ENCODE data around the gene HIVEP1. TPM values are rescaled to one million over a fixed set of nuclear protein-coding genes. Genes with fewer than 3 reads are reported as not detected.

The HIVEP1 gene
- total RNA-seq = 10 to 100 TPM; 70.1 to 77.0 TPM

DNA sequence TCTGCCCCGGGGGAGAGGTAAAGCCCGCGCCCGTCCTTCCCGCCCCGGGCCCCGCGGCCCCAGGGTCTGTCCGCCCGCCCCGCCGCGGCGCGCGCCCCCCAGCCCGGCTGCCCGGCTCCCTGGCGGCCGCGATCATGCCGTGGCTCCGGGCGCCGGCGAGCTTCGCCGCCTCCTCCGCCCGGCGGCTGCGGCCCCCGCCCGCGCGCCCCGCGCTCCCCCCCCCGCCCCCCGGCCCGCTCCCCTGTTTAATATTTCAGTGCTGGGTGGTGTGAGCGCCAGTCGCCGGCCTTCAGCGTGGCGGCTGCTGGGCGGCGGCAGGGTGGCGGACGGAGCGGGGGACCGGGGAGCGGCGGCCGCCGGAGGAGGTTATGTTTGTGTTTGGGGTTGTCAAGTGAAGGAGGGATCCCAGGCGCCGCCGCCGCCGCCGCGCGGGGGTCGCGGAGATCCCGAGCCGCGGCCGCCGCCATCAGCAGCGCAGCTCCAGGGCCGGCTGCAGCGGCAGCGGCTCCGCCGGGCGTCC lies at the start of gene HIVEP1:
Gene HIVEP1 (plus strand): TSS at position 275 of the 520 bp plus-strand sequence. CDS start 3,317 bp downstream, outside the sequence.
- Mint-ChIP-seq H3K9me3 (no peaks in the 10 kb centered on the region), H3K36me3 (ENCODE audit: insufficient read depth in 2 of 2) (peaks cover 24 to 43% of the 10 kb centered on the region in 2 donors), H3K27ac (peak within 1 kb of the TSS; percentile 99), H3K4me1 (ENCODE audit: low read depth) (peaks cover 51% of the 10 kb centered on the region), H3K4me3 (peak within 1 kb of the TSS; percentile 95 to 100), H3K27me3 (ENCODE audit: low read depth) (no peaks in the 10 kb centered on the region)
- DNase-seq (peak in 1 of 2 donors; percentile 47), ATAC-seq (replicated peaks in 1 of 2) (no peak)

DNA sequence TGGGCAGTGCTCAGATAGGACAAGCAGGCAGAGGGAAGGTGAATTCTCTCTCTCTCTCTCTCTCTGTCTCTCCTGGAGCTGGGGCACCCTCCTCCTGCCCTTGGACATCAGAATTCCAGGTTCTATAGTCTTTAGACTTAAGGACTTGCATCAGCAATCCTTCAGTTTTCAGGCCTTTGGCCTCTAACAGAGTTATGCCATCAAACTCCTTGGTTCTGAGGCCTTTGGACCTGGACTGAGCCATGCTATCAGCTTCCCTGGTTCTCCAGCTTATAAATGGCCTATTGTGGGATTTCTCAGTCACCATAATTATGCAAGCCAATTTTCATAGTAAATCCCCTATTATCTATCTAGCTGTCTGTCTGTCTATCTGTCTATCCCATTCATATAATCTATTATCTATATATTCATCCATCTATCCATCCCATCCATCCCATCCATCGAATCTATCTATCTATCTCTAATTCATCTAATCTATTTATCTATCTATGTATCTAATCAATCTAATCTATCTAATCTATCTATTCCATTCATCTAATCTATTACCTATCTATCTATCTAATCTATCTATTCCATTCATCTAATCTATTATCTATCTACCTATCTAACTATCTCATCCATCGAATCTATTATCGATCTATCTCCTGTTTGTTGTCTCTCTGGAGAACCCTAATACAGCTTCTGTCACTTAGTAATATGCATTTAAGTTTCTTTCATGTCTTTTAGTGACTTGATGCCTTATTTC lies 48.2 kb upstream of the HIVEP1 start:
- Mint-ChIP-seq H3K27ac (peak overlapping the region; percentile 74), H3K9me3 (peaks cover 3% of the 10 kb centered on the region in 2 donors), H3K4me1 (ENCODE audit: low read depth) (peaks cover 4% of the 10 kb centered on the region), H3K36me3 (ENCODE audit: insufficient read depth in 2 of 2) (no peaks in the 10 kb centered on the region), H3K27me3 (ENCODE audit: low read depth) (no peaks in the 10 kb centered on the region), H3K4me3 (no peak overlapping the region)
- DNase-seq (no peak), ATAC-seq (replicated peaks in 1 of 2) (no peak)

DNA sequence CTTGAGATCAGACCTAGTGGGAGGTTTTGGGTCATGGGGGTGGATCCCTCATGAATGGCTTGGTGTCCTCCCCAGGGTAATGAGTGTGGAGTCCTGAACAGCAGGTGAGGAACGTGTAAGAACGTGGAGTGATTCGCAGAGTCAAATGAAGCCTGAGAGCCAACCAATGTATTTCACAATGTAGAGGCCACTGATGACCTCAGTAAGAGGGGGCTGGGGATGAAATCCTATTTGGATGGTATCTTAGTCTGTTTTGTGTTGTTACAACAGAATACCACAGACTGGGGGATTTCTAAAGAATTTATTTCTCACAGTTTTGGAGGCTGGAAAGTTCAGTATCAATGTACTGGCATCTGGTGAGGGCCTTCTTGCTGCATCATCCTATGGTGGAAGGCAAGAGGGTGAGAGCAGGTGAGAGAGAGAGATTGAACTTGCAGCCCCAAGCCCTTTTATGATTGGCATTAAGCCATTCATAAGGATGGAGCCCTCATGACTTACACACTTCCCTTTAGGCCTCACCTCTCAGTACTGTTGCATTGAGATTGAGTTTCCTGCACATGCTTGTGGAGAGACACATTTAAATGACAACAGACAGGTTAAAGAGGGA lies 47.3 kb upstream of the HIVEP1 start:
- H3K4me1 Mint-ChIP-seq (ENCODE audit: low read depth) = peaks cover 4% of the 10 kb centered on the region
- H3K27ac Mint-ChIP-seq = no peak overlapping the region

DNA sequence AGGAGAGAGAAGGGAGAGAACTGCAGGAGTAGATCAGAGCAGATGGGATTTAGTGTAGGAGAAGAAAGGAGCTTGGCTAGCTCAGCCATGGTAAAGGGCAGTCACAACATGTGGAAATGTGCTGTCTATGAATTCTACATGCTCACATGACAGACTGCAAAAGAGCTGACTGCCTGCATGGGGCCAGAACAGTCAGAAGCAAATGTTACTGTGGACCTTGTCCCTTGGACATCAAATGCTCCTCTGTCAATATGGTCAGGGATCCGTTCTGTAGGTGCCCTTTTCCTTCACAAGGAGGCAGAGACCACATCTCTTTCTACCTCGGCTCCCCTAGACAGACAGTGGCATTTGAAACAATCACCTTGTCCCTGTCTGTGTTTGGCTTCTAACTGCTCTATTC lies 46.6 kb upstream of the HIVEP1 start:
- Mint-ChIP-seq H3K27ac (no peak overlapping the region), H3K27me3 (ENCODE audit: low read depth) (no peaks in the 10 kb centered on the region), H3K36me3 (ENCODE audit: insufficient read depth in 2 of 2) (no peaks in the 10 kb centered on the region), H3K4me3 (no peak overlapping the region), H3K9me3 (peaks cover 3% of the 10 kb centered on the region in 2 donors), H3K4me1 (ENCODE audit: low read depth) (peaks cover 4% of the 10 kb centered on the region)
- ATAC-seq (replicated peaks in 1 of 2) = no peak
- DNase-seq = no peak

More for the DNA sequence above, 47.3 kb upstream of the HIVEP1 start:
- peaks cover 3% of the 10 kb centered on the region in 2 donors for H3K9me3 Mint-ChIP-seq
- no peaks in the 10 kb centered on the region for H3K27me3 Mint-ChIP-seq (ENCODE audit: low read depth)
- ATAC-seq (replicated peaks in 1 of 2) (no peak), DNase-seq (no peak)
- H3K36me3 Mint-ChIP-seq (ENCODE audit: insufficient read depth in 2 of 2) = no peaks in the 10 kb centered on the region
- no peak overlapping the region for H3K4me3 Mint-ChIP-seq

DNA sequence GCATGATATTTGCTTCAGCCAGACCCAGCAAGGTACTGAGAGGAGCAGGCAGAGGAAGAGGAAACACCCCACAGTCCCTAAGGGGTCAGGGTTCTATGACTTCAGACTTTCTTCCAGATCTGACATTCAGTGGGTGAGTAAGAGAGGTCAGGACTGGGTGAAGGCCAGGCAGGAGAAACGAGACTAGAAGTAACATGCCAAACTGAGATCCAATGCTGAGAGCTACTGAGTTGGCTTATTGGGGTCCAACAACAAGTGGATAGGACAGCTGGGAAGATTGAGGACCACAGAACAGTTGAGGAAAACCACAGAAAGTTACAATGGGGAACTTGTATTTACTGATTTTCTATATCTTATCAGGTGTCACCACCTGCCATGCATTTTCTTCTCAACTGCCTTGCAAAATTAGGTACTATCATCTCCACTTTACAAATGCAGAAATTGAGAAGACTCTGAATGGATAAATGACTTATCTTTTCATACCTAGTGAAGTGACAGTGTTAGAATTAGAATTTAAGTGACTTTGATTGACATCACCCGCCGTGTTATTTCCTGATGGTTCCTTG lies 43.8 kb upstream of the HIVEP1 start:
- Mint-ChIP-seq H3K9me3 (peaks cover 0 to 3% of the 10 kb centered on the region in 2 donors), H3K36me3 (ENCODE audit: insufficient read depth in 2 of 2) (no peaks in the 10 kb centered on the region), H3K27ac (no peak overlapping the region), H3K4me3 (no peak overlapping the region), H3K27me3 (ENCODE audit: low read depth) (no peaks in the 10 kb centered on the region), H3K4me1 (ENCODE audit: low read depth) (peaks cover 10% of the 10 kb centered on the region)
- ATAC-seq (replicated peaks in 1 of 2) = no peak
- no peak for DNase-seq

DNA sequence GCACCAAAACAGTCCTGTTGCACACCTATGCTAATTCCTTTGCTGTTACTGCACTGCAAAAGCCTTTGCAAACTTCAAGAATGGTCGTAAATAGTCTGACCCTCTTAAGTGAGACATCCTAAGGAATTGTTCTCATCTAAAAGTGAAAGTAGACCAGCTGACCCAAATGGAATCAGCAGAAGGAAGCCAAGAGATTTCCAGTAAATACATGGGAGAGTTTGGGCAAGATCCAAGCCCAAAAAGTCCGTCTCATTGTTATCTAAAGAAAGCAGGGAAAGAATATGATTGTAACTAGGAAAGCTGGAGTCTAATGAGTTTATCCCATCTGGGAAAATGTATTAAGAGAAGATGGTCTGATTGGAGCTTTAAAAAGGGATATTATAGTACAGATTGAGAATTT lies 43.0 kb upstream of the HIVEP1 start:
- no peak for DNase-seq
- H3K27ac Mint-ChIP-seq = no peak overlapping the region
- peaks cover 10% of the 10 kb centered on the region for H3K4me1 Mint-ChIP-seq (ENCODE audit: low read depth)
- ATAC-seq (replicated peaks in 1 of 2) = no peak
- no peak overlapping the region for H3K4me3 Mint-ChIP-seq
- no peaks in the 10 kb centered on the region for H3K27me3 Mint-ChIP-seq (ENCODE audit: low read depth)
- H3K9me3 Mint-ChIP-seq = peaks cover 0 to 2% of the 10 kb centered on the region in 2 donors
- no peaks in the 10 kb centered on the region for H3K36me3 Mint-ChIP-seq (ENCODE audit: insufficient read depth in 2 of 2)

DNA sequence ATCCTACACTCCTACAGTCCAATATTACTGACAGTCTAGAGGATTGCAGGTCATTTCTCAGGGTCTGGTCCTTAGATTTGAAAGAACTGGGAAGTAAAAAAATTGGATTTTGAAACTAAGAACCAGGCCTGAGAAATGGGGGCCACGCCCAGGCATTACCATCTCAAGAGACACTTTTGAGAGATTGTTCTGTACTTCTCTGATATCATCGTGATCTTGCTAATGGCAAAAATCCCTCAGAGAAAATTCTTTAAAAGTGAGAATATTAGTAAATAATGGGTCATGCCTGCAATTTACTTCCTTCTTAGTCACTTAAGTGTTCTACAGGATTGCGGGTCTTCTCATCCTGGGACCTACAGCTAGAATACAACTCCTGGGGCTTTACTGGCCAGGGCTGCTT lies 42.0 kb upstream of the HIVEP1 start:
- peaks cover 15% of the 10 kb centered on the region for H3K4me1 Mint-ChIP-seq (ENCODE audit: low read depth)
- no peak for ATAC-seq (replicated peaks in 1 of 2)
- H3K27ac Mint-ChIP-seq = no peak overlapping the region
- no peak overlapping the region for H3K4me3 Mint-ChIP-seq
- peaks cover 0 to 1% of the 10 kb centered on the region in 2 donors for H3K9me3 Mint-ChIP-seq
- no peaks in the 10 kb centered on the region for H3K27me3 Mint-ChIP-seq (ENCODE audit: low read depth)
- H3K36me3 Mint-ChIP-seq (ENCODE audit: insufficient read depth in 2 of 2) = no peaks in the 10 kb centered on the region
- DNase-seq = no peak

DNA sequence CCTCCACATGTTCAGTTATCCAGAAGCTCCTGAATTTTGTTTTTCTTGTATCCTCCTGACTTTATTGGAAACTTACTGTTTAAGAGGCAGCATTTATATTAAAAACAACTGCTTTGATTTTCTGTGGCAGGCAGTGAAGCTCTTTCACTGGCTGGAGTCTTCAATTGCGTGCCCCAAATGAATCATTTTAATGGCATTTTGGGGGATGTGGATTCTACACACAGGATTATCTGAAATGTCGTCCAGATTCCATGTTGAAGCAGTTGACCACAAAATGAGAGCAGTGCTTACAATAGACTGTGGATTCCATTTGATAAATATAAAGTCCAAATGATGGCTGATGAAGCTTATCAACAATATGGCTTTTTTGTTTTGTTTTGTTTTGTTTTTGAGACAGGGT lies 41.0 kb upstream of the HIVEP1 start:
- DNase-seq (no peak), ATAC-seq (replicated peaks in 1 of 2) (no peak)
- Mint-ChIP-seq H3K9me3 (peaks cover 0 to 1% of the 10 kb centered on the region in 2 donors), H3K36me3 (ENCODE audit: insufficient read depth in 2 of 2) (no peaks in the 10 kb centered on the region), H3K4me1 (ENCODE audit: low read depth) (peaks cover 21% of the 10 kb centered on the region), H3K27ac (no peak overlapping the region), H3K4me3 (no peak overlapping the region), H3K27me3 (ENCODE audit: low read depth) (no peaks in the 10 kb centered on the region)

DNA sequence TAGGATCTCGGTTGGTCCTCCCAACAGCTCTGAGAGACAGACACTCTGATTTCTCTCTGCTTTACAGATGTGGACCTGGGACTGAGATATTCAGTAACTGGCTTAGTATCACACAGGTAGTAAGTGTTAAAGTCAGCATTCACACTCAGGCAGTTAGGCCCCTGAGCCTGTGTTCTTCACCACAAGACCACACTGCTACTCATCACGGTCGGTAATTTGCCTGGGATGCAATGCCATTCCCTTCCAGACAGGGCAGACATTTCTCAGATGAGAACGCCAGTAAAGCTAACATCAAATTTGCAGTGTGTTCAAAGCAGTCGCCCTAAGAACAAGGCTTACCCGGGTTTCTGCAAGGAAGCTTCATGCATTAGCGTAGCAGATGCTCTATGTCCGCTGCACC lies 39.8 kb upstream of the HIVEP1 start:
- peaks cover 29% of the 10 kb centered on the region for H3K4me1 Mint-ChIP-seq (ENCODE audit: low read depth)
- no peaks in the 10 kb centered on the region for H3K27me3 Mint-ChIP-seq (ENCODE audit: low read depth)
- no peaks in the 10 kb centered on the region for H3K36me3 Mint-ChIP-seq (ENCODE audit: insufficient read depth in 2 of 2)
- ATAC-seq (replicated peaks in 1 of 2) = no peak
- no peak for DNase-seq
- no peak overlapping the region for H3K27ac Mint-ChIP-seq
- no peak overlapping the region for H3K4me3 Mint-ChIP-seq
- peaks cover 0 to 1% of the 10 kb centered on the region in 2 donors for H3K9me3 Mint-ChIP-seq

DNA sequence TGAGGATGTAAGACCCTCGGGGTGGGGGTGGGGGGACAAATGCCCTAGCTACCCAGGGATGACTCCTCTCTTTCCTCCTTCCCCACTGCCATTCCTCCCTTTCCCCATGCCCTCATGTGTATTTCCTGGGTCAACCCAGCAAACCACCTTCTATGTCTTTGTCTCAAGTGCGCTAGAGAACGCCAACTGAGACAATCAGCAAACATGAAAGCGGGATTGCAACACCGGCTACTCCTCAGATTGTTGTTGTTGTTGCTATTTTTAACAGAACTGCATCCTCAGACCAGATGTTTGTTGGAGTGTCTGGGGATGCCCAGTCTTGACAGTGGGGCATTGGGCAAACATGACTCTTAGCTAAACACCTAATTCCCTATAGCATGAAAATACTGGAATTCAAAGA lies 39.3 kb upstream of the HIVEP1 start:
- H3K4me3 Mint-ChIP-seq = no peak overlapping the region
- H3K27me3 Mint-ChIP-seq (ENCODE audit: low read depth) = no peaks in the 10 kb centered on the region
- no peak overlapping the region for H3K27ac Mint-ChIP-seq
- no peaks in the 10 kb centered on the region for H3K36me3 Mint-ChIP-seq (ENCODE audit: insufficient read depth in 2 of 2)
- peaks cover 32% of the 10 kb centered on the region for H3K4me1 Mint-ChIP-seq (ENCODE audit: low read depth)
- ATAC-seq (replicated peaks in 1 of 2) = no peak
- no peak for DNase-seq
- peaks cover 0 to 1% of the 10 kb centered on the region in 2 donors for H3K9me3 Mint-ChIP-seq

DNA sequence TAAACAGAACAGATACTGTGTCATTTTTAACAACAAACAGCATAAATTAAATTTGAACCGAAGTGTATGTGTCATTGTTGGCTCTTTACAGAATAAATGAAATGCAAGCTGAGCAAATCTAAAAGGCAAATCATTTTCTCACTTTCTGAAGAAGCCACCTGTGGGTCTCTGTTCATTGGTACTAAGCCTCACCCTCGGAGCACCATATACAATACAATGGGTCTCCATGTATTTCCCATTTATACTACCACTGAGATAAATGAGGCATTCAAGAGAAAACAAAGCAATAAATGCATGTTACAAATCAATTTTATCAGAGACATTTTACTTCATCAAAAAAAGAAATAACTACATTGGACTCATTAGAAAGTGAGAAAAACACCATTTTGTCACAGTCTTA lies 38.9 kb upstream of the HIVEP1 start:
- Mint-ChIP-seq H3K9me3 (peaks cover 0 to 1% of the 10 kb centered on the region in 2 donors), H3K4me1 (ENCODE audit: low read depth) (peaks cover 32% of the 10 kb centered on the region), H3K36me3 (ENCODE audit: insufficient read depth in 2 of 2) (no peaks in the 10 kb centered on the region), H3K4me3 (no peak overlapping the region), H3K27ac (no peak overlapping the region), H3K27me3 (ENCODE audit: low read depth) (no peaks in the 10 kb centered on the region)
- ATAC-seq (replicated peaks in 1 of 2) (no peak), DNase-seq (no peak)

DNA sequence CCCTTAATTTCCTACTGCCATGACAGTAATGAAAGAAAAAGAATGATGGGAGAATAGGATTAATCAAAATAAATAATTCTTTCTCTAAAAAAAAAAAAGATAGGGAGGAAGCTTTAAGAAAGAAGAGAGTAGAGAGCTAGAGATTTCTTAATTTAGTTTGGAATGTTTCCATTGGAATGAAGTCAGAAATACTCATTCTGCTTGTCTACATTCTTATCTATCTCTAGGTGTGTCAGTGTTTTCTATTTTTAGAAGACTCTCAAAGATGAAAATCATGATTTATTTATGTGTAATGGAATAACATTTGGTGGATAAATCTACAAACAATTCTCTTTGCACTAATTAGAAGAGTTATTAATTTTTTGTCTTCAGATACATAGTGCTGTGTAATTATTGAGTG lies 38.0 kb upstream of the HIVEP1 start:
- Mint-ChIP-seq H3K36me3 (ENCODE audit: insufficient read depth in 2 of 2) (no peaks in the 10 kb centered on the region), H3K27ac (no peak overlapping the region), H3K4me3 (no peak overlapping the region), H3K9me3 (peaks cover 0 to 1% of the 10 kb centered on the region in 2 donors), H3K4me1 (ENCODE audit: low read depth) (peaks cover 37% of the 10 kb centered on the region), H3K27me3 (ENCODE audit: low read depth) (no peaks in the 10 kb centered on the region)
- DNase-seq (no peak), ATAC-seq (replicated peaks in 1 of 2) (no peak)

DNA sequence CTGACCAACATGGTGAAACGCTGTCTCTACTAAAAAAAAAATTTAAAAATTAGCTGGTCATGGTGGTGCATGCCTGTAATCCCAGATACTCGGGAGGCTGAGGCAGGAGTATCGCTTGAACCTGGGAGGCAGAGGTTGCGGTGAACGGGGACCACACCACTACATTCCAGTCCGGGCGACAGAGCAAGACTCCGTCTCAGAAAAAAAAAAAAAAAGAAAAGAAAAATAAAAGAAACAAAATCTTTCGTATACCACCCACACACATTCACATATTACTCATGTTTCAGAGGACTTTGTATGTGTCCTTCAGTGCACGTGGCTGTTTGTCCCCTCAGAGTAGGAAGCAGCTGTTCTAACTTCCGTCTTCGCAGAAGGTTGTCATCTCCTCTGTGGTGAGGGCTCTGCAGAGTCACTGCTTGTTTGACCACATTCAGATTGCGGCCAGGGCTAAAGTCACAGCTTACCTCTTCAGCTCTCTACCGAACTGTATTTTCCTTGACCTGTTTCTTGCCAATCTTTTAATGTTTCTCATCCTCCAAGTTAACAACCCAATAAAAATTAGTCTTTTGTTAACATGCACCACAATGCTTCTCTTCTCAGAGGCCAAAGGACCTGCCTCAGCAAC lies 36.6 kb upstream of the HIVEP1 start:
- DNase-seq (peak; percentile 45 to 57), ATAC-seq (replicated peaks in 1 of 2) (peak; percentile 96 to 97)
- Mint-ChIP-seq H3K36me3 (ENCODE audit: insufficient read depth in 2 of 2) (no peaks in the 10 kb centered on the region), H3K9me3 (peaks cover 0 to 1% of the 10 kb centered on the region in 2 donors), H3K27ac (no peak overlapping the region), H3K27me3 (ENCODE audit: low read depth) (no peaks in the 10 kb centered on the region), H3K4me3 (peak overlapping the region; percentile 13 to 27), H3K4me1 (ENCODE audit: low read depth) (peaks cover 37% of the 10 kb centered on the region)

All from activated T-cell treated with anti-CD3 and anti-CD28 coated beads, Interleukin-2, amount 50 U/mL, for 72 hours (primary cell).